VCaP (cell line): ENCODE results near the gene UGCG.
"Not testable (repeated sequence)": the region's sequence is repeated elsewhere in the genome, so short reads cannot be mapped to it uniquely, and the experiment has no call there.

Source experiments
- H3K27ac ChIP-seq: fragments of 450-650 bp; 2 replicates; pipeline ENCODE4 v1.5.1; 2017
- TF ChIP-seq, protein P1 (sequence below): fragments of 450-650 bp; conservative IDR thresholded peaks from 2 replicates; pipeline ENCODE4 v1.5.1; 2017; ENCODE audit warnings: mild to moderate bottlenecking, moderate library complexity

The UGCG gene

GRCh38 chr9:111953444-111953843 is 56.8 kb downstream of the UGCG start:
- H3K27ac ChIP-seq, result no peak overlapping the region
- TF ChIP-seq, protein P1, sequence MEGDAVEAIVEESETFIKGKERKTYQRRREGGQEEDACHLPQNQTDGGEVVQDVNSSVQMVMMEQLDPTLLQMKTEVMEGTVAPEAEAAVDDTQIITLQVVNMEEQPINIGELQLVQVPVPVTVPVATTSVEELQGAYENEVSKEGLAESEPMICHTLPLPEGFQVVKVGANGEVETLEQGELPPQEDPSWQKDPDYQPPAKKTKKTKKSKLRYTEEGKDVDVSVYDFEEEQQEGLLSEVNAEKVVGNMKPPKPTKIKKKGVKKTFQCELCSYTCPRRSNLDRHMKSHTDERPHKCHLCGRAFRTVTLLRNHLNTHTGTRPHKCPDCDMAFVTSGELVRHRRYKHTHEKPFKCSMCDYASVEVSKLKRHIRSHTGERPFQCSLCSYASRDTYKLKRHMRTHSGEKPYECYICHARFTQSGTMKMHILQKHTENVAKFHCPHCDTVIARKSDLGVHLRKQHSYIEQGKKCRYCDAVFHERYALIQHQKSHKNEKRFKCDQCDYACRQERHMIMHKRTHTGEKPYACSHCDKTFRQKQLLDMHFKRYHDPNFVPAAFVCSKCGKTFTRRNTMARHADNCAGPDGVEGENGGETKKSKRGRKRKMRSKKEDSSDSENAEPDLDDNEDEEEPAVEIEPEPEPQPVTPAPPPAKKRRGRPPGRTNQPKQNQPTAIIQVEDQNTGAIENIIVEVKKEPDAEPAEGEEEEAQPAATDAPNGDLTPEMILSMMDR, result no peak

GRCh38 chr9:111955048-111955447 is 58.4 kb downstream of the UGCG start:
- H3K27ac ChIP-seq, result no peak overlapping the region

DNA sequence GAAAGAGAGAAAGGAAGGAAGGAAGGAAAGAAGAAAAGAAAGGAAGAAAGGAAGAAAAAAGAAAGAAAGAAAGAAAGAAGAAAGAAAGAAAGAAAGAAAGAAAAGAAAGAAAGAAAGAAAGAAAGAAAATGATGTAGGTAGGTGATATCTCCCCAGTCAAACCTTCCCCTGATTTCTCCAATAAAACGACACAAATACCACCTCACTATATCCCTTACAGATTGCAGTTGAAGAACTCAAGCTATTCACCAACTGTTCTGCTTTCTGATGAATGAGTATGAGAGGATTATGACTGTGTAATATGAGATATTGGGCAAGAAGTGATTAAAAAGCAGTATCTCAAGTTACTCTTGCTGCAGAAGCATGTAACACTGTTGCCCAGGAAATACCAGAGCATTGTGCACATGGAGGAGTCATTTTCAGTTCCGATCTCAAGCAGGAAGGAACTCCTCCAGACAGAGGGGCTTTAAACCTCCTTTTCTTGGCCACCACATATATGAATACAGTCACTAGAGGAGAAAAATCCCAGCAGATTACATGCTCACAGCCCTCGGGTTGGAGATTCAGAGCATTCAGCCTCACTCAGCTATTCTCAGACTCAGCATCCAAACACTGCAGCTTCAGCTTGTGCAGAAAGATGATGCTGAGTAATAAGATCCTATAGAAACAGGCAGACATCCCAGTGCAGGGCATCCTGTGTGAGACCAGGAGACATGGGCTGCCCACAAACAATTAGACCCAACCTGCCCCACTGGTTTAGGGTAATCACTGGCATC is 61.4 kb downstream of the UGCG start:
- no peak overlapping the region for H3K27ac ChIP-seq

More at GRCh38 chr9:111955048-111955447, 58.4 kb downstream of the UGCG start:
- TF ChIP-seq, protein P1, result no peak

DNA sequence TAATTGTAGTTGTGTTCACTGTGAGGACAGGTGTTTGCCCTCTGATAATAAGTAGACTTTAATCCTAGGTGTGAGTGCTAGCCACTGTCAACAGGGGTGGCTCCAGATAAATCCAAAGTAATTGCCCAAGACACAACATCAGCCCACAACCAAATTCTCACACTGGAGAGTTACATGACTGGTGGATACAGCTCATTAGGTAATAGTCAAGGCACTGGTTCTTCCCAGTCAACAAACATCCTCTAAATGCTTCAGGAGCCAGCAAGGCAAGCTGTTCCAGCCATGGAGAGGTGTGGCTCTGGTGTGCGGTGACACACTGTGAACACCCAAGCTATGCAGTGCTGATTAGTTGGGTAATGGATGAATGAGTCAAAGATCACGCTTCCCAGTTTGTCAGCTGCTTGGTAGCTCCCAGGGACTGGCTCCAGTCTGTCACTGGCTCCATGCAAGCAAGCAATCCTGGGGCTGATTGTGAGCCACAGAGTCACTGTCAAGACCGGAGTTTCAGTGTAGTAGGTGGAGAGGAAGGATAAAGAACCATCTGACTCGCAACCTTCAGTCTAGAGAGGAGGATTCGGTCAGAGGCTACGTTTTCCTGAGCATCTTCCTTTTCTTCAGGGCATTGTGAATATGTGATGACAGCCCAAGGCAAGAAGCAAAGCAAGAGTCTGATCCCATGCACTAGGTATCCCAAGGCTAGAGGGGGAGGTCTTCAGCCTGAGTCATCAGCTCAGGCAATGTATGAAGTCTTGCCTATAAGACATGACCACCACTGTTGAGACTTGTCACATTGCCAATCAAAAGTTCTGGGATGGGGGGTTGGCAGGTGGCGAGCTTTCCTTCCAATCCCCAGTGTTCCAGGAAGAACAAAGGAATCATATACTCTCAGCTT is 63.1 kb downstream of the UGCG start:
- TF ChIP-seq, protein P1, result no peak
- no peak overlapping the region for H3K27ac ChIP-seq

More for the DNA sequence above, 61.4 kb downstream of the UGCG start:
- TF ChIP-seq, protein P1, result no peak

GRCh38 chr9:111960485-111960884 is 63.9 kb downstream of the UGCG start:
- not testable (repeated sequence) for H3K27ac ChIP-seq

GRCh38 chr9:111961009-111961408 is 64.4 kb downstream of the UGCG start:
- H3K27ac ChIP-seq, result no peak overlapping the region
- TF ChIP-seq, protein P1, result no peak

DNA sequence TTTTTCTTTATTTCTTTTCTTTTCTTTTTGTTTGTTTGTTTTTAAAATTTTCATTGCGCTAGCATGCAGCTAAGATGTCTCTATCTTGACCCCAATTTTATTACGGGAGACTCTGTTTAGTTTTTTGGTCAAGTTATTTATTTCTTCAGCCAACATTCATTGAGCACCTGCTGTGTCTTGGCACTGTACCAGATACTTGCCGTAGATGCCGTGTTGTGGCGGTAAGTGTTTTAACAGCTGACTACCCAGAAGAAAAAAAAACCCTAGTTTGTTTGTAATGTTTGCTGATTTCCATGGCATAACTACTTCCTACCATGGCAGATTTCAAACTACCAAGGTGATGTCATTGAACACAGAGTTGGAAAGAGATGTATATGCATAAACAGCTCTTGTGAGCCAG is 65.0 kb downstream of the UGCG start:
- no peak overlapping the region for H3K27ac ChIP-seq
- TF ChIP-seq, protein P1, result no peak

DNA sequence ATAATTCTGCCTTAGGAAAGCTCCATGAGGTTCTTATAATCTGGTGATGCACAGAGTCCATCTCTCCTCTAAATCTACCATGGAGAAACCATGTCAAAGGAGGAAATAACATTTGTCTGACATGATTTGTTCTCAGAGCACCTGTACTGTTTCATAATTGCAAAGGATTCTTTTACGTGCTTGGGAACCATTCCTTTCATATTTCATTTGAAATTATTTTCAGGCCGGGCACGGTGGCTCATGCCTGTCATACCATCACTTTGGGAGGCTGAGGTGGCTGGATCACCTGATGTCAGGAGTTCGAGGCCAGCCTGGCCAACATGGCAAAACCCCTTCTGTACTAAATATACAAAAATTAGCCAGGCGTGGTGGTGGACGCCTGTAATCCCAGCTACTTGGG is 65.4 kb downstream of the UGCG start:
- TF ChIP-seq, protein P1, result no peak
- no peak overlapping the region for H3K27ac ChIP-seq
